BE2C (cell line): ENCODE results near the gene WRAP53.

Experiments
- DNase-seq: peaks from one replicate; pipeline ENCODE4 v3.0.0-alpha.2; 2020
- H3K27me3 ChIP-seq: fragments of 250-450 bp; sonication (Bioruptor Pico); 2 replicates; pipeline ENCODE4 v1.5.1; 2020; ENCODE audit warnings: mild to moderate bottlenecking
- H3K36me3 ChIP-seq: fragments of 250-450 bp; sonication (Bioruptor Pico); 2 replicates; pipeline ENCODE4 v1.5.1; 2020; ENCODE audit warnings: mild to moderate bottlenecking
- H3K4me1 ChIP-seq: fragments of 250-450 bp; sonication (Bioruptor Pico); 2 replicates; pipeline ENCODE4 v1.5.1; 2020
- H3K4me3 ChIP-seq: 2 replicates; pipeline ENCODE4 v1.5.1; 2011; ENCODE audit warnings: low read depth, low read length
- H3K9me3 ChIP-seq: fragments of 250-450 bp; sonication (Bioruptor Pico); 2 replicates; pipeline ENCODE4 v1.5.1; 2020
- CTCF ChIP-seq: IDR thresholded peaks from 2 replicates; pipeline ENCODE4 v1.5.1; 2012; ENCODE audit warnings: mild to moderate bottlenecking, low read depth, low read length

The WRAP53 gene

GRCh38 chr17:7687072-7687907 is 987 bp upstream of the WRAP53 start, which contains the start of gene TP53:
TP53 (minus strand) TSS chr17:7687490; CDS start chr17:7676594, 10,896 bp downstream.
- DNase-seq: peak; percentile 84
- H3K4me3 ChIP-seq: peak within 1 kb of the TSS; percentile 96
- H3K4me1 ChIP-seq: no peaks in the 10 kb centered on the region
- H3K36me3 ChIP-seq: no peaks in the 10 kb centered on the region; the same call in none of the 2 replicates
- no peaks in the 10 kb centered on the region for H3K9me3 ChIP-seq
- TF ChIP-seq CTCF: no peak
- H3K27me3 ChIP-seq: no peaks in the 10 kb centered on the region

GRCh38 chr17:7688808-7689316 is 585 bp downstream of the WRAP53 start:
- peak overlapping the region; percentile 96 for H3K4me3 ChIP-seq
- H3K9me3 ChIP-seq: no peaks in the 10 kb centered on the region
- no peak for DNase-seq
- no peaks in the 10 kb centered on the region for H3K4me1 ChIP-seq
- H3K36me3 ChIP-seq: no peaks in the 10 kb centered on the region; the same call in none of the 2 replicates
- no peak for TF ChIP-seq CTCF
- H3K27me3 ChIP-seq: no peaks in the 10 kb centered on the region

- H3K9me3 ChIP-seq: no peaks in the 10 kb centered on the region
- no peak for DNase-seq
- no peak for TF ChIP-seq CTCF
- H3K36me3 ChIP-seq: no peaks in the 10 kb centered on the region
- H3K27me3 ChIP-seq: no peaks in the 10 kb centered on the region
- H3K4me1 ChIP-seq: no peaks in the 10 kb centered on the region
- H3K4me3 ChIP-seq: no peak overlapping the region
These were observed 7.3 kb downstream of the WRAP53 start for GRCh38 chr17:7695586-7695985.

- no peaks in the 10 kb centered on the region for H3K27me3 ChIP-seq
- no peak for DNase-seq
- no peaks in the 10 kb centered on the region for H3K4me1 ChIP-seq
- H3K4me3 ChIP-seq: no peak overlapping the region
- no peaks in the 10 kb centered on the region for H3K9me3 ChIP-seq
- TF ChIP-seq CTCF: no peak
- H3K36me3 ChIP-seq: no peaks in the 10 kb centered on the region
These were observed 9.7 kb downstream of the WRAP53 start for GRCh38 chr17:7697828-7698588.

- H3K4me1 ChIP-seq: 0 out of 2 replicates have a peak, but pooled peaks cover 6% of the 10 kb centered on the region
- H3K4me3 ChIP-seq: no peak overlapping the region
- no peaks in the 10 kb centered on the region for H3K9me3 ChIP-seq
- H3K36me3 ChIP-seq: no peaks in the 10 kb centered on the region
- no peak for DNase-seq
- no peak for TF ChIP-seq CTCF
- H3K27me3 ChIP-seq: 0 out of 2 replicates have a peak, but pooled peaks cover 2% of the 10 kb centered on the region
These were observed 12.2 kb downstream of the WRAP53 start for GRCh38 chr17:7700510-7700909.
